Stomach (tissue), 4 donors: Measurements from ENCODE around the gene GPR143.

Experiments
- EP300 ChIP-seq: sonication (generic); formaldehyde crosslinking; IDR thresholded peaks from one replicate; pipeline ENCODE4 v1.6.1; 2017; ENCODE audit warnings: antibody characterized with exemption
- POLR2A ChIP-seq, 4 donors: fragments of 450-650 bp; IDR thresholded peaks; one replicate each; pipeline ENCODE4 v1.6.1; 2016; ENCODE audit warnings: antibody characterized with exemption in 4 of 4, control low read depth in 2 of 4, mild to moderate bottlenecking in 1 of 4, moderate library complexity in 1 of 4
- POLR2AphosphoS5 ChIP-seq, 3 donors: sonication (generic); formaldehyde crosslinking; IDR thresholded peaks; one replicate each; pipeline ENCODE4 v1.6.1; 2016; ENCODE audit warnings: antibody characterized with exemption in 3 of 3
- TF ChIP-seq, protein P1 (sequence below), 7 experiments: fragments of 450-650 bp in 4 of 7; fragments of 200-600 bp in 3 of 7; sonication (generic) in 3 of 7; IDR thresholded peaks; one replicate each; pipeline ENCODE4 v1.5.1; 2016 to 2019; ENCODE audit warnings: antibody characterized with exemption in 7 of 7, control low read depth in 2 of 7, mild to moderate bottlenecking in 1 of 7

DNA sequence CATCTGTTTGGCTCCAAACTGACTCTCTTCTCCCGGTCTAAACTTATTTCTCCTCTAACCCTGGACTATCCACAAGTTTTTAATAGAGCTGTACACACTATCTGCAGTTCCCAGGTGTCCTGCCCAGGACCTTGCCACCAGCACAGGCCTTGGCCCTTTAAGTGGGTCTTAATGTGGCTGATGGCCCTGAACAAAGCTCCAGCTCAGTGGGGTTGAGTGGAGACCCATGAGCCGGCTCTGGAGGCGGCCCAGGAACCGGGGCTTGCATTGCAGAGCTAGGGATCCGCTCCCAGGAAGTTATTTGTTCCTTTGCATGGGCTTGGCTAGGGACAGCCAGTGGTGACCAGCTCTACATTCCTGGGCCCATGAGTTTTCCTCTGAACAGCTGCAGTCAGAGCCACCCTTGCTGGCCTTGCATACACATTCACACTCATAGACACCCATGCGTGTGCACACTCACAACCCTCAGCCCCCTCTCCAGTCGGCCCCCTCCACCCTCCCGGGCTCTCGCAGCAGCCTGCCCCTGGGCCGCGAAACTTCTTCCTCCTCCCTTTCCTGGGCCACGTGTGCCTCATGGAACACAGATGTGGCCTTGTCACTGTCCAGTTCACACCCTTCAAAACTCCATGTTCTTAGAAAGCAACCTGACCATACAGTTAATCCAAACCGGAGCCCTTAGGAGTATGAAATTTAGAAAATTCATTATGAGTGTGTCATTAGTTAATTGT is 58.2 kb downstream of the GPR143 start:
- TF ChIP-seq POLR2A (IDR thresholded peaks at IDR 0.05) = no peak
- TF ChIP-seq, protein P1, sequence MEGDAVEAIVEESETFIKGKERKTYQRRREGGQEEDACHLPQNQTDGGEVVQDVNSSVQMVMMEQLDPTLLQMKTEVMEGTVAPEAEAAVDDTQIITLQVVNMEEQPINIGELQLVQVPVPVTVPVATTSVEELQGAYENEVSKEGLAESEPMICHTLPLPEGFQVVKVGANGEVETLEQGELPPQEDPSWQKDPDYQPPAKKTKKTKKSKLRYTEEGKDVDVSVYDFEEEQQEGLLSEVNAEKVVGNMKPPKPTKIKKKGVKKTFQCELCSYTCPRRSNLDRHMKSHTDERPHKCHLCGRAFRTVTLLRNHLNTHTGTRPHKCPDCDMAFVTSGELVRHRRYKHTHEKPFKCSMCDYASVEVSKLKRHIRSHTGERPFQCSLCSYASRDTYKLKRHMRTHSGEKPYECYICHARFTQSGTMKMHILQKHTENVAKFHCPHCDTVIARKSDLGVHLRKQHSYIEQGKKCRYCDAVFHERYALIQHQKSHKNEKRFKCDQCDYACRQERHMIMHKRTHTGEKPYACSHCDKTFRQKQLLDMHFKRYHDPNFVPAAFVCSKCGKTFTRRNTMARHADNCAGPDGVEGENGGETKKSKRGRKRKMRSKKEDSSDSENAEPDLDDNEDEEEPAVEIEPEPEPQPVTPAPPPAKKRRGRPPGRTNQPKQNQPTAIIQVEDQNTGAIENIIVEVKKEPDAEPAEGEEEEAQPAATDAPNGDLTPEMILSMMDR (IDR thresholded peaks at IDR 0.05) = no peak
- TF ChIP-seq POLR2AphosphoS5 (IDR thresholded peaks at IDR 0.05) = no peak
- TF ChIP-seq EP300 = no peak
